ENCODE results near the gene TSSK1B.
"Not testable (repeated sequence)": the region's sequence is repeated elsewhere in the genome, so short reads cannot be mapped to it uniquely, and the experiment has no call there.

Gene TSSK1B, protein sequence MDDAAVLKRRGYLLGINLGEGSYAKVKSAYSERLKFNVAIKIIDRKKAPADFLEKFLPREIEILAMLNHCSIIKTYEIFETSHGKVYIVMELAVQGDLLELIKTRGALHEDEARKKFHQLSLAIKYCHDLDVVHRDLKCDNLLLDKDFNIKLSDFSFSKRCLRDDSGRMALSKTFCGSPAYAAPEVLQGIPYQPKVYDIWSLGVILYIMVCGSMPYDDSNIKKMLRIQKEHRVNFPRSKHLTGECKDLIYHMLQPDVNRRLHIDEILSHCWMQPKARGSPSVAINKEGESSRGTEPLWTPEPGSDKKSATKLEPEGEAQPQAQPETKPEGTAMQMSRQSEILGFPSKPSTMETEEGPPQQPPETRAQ

DNA sequence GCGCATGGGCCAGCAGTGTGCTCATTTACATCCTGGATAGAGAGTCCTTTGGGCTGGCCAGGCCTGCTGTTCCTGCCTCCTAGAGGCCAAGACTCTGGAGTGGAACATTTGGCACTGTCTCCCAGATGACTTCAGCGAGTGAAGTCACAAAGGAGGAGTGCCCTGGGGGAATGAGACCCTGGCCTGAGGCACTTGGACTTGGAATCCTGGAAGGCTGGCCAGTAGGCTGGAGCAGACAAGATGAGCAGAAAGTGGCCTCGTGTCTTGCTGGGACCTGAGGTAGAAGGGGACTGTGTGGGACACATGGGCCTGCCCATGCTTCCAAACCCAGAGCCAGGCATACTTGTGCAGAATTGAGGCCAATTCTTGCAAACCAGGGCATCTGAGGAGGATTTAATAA is at the start of gene TSSK1B:
Gene TSSK1B, minus strand, starts transcription at position 101 of the 400 bp plus-strand sequence. CDS start 150 bp downstream, outside the sequence.
- Histone ChIP-seq H3K4me1 (ENCODE audit: control insufficient read depth in 2 of 2, insufficient read depth in 2 of 2, low read length in 2 of 2) (no peaks in the 10 kb centered on the region), H3K9ac (ENCODE audit: low read depth in 1 of 2, low read length in 2 of 2) (no peak within 1 kb of the TSS), H3K36me3 (ENCODE audit: control insufficient read depth in 2 of 2, insufficient read depth in 2 of 2, low read length in 2 of 2) (no peaks in the 10 kb centered on the region), H3K9me3 (ENCODE audit: control insufficient read depth in 2 of 2, low read length in 2 of 2) (no peaks in the 10 kb centered on the region), H3K4me3 (ENCODE audit: low read length in 2 of 2) (no peak within 1 kb of the TSS), H3K27ac (ENCODE audit: low read depth in 2 of 2, low read length in 2 of 2) (no peak within 1 kb of the TSS), H3K27me3 (ENCODE audit: control insufficient read depth in 2 of 2, insufficient read depth in 2 of 2, low read length in 2 of 2) (no peaks in the 10 kb centered on the region)

DNA sequence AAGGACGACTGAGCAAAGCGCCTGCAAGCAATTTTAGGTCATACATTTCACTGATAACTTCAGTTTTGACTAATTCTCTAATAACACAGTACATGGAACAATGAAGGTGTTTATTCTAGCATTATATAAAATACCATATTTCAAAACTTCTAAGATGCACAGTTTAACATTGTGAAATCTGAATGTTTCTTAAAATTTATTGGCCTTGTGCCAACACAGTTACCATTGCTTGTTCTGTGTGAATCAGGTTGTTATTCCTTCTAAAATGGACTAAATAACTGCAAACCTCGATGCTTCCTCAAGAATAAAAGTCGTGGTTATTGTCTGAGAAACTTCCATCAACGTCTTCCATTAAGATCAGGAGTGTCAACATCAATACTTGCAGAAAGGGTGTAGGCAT is 45.5 kb upstream of the TSSK1B start:
- Histone ChIP-seq H3K9ac (ENCODE audit: low read depth in 1 of 2, low read length in 2 of 2) (no peak overlapping the region), H3K9me3 (ENCODE audit: control insufficient read depth in 2 of 2, low read length in 2 of 2) (no peaks in the 10 kb centered on the region), H3K4me3 (ENCODE audit: low read length in 2 of 2) (no peak overlapping the region), H3K4me1 (ENCODE audit: control insufficient read depth in 2 of 2, insufficient read depth in 2 of 2, low read length in 2 of 2) (no peaks in the 10 kb centered on the region), H3K27ac (ENCODE audit: low read depth in 2 of 2, low read length in 2 of 2) (no peak overlapping the region), H3K27me3 (ENCODE audit: control insufficient read depth in 2 of 2, insufficient read depth in 2 of 2, low read length in 2 of 2) (peaks cover 0 to 3% of the 10 kb centered on the region in 2 donors), H3K36me3 (ENCODE audit: control insufficient read depth in 2 of 2, insufficient read depth in 2 of 2, low read length in 2 of 2) (no peaks in the 10 kb centered on the region)

DNA sequence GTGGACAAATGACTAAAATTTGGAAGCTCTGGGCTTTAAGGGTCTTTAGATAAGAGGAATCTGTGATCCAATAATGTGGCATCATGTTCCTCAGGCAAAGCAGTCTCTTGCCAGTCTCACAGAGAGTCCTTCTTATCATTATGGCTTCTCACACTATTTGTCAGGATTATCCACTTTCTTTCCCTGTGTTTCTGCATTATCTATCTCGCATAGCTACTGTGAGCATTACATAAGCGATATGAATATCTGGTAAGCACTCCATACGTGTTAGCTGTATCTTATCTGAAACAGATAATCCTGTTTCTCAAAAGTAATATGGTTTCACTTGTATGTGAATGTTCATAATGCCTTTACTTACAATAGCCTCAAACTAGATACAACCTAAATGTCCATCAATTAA is 43.9 kb upstream of the TSSK1B start:
- Histone ChIP-seq H3K9me3 (ENCODE audit: control insufficient read depth in 2 of 2, low read length in 2 of 2) (no peaks in the 10 kb centered on the region), H3K4me3 (ENCODE audit: low read length in 2 of 2) (no peak overlapping the region), H3K4me1 (ENCODE audit: control insufficient read depth in 2 of 2, insufficient read depth in 2 of 2, low read length in 2 of 2) (no peaks in the 10 kb centered on the region), H3K9ac (ENCODE audit: low read depth in 1 of 2, low read length in 2 of 2) (no peak overlapping the region), H3K27me3 (ENCODE audit: control insufficient read depth in 2 of 2, insufficient read depth in 2 of 2, low read length in 2 of 2) (no peaks in the 10 kb centered on the region), H3K27ac (ENCODE audit: low read depth in 2 of 2, low read length in 2 of 2) (no peak overlapping the region), H3K36me3 (ENCODE audit: control insufficient read depth in 2 of 2, insufficient read depth in 2 of 2, low read length in 2 of 2) (no peaks in the 10 kb centered on the region)

DNA sequence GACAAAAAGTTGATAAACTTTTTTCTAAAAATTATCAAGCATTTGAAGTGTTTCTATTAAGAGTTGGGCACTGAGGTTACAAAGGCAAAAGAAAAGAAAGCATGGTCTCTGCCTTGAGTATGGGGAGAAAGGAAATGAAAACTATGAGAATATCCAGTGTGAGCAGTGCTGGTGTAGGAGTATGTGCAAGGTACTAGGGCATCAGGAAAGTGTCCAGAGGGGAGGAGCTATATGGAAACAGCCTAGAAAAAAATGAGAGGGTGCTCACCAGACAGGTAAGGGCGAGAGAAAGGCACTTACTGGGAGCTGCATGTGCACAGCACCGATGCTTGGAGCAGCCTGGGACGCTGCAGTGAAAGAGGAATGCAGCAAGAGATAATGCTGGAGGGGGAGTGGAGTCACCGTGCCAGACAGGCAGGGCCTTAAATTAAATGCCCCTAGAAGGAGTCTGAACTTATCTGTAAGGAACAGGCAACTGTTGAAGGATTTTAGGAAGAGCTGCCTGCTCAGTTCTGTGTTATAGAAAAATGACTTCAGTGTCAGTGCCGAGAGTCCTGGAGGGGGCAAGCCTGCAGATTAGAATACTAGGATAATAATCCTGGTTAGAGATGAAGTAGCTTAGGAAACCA is 39.4 kb upstream of the TSSK1B start:
- Histone ChIP-seq H3K4me1 (ENCODE audit: control insufficient read depth in 2 of 2, insufficient read depth in 2 of 2, low read length in 2 of 2) (no peaks in the 10 kb centered on the region), H3K27ac (ENCODE audit: low read depth in 2 of 2, low read length in 2 of 2) (no peak overlapping the region), H3K36me3 (ENCODE audit: control insufficient read depth in 2 of 2, insufficient read depth in 2 of 2, low read length in 2 of 2) (no peaks in the 10 kb centered on the region)

DNA sequence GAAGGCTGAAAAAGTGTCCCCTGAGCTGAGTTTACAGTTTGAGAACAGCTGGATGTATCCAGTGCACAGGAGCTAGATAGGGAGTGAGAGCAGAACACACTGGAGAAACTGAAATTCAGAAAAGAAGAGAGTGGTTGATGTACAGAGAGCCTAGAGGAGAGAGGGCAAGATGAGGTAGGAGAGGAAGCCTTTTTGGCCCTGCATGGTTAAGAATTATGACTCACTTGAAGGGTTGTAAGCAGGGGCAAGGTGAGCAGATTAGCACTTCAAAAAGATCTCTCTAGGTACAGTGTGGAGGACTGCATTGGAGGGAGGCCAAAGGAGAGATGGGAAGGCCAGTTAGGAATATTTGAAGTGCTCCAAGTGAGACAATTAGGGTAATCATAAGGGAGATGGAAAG is 28.2 kb upstream of the TSSK1B start:
- Histone ChIP-seq H3K27ac (ENCODE audit: low read depth in 2 of 2, low read length in 2 of 2) (no peak overlapping the region), H3K36me3 (ENCODE audit: control insufficient read depth in 2 of 2, insufficient read depth in 2 of 2, low read length in 2 of 2) (no peaks in the 10 kb centered on the region), H3K27me3 (ENCODE audit: control insufficient read depth in 2 of 2, insufficient read depth in 2 of 2, low read length in 2 of 2) (no peaks in the 10 kb centered on the region), H3K9me3 (ENCODE audit: control insufficient read depth in 2 of 2, low read length in 2 of 2) (no peaks in the 10 kb centered on the region), H3K4me3 (ENCODE audit: low read length in 2 of 2) (no peak overlapping the region), H3K9ac (ENCODE audit: low read depth in 1 of 2, low read length in 2 of 2) (no peak overlapping the region), H3K4me1 (ENCODE audit: control insufficient read depth in 2 of 2, insufficient read depth in 2 of 2, low read length in 2 of 2) (no peaks in the 10 kb centered on the region)

More for the DNA sequence above, 39.4 kb upstream of the TSSK1B start:
- Histone ChIP-seq H3K4me3 (ENCODE audit: low read length in 2 of 2) (no peak overlapping the region), H3K9me3 (ENCODE audit: control insufficient read depth in 2 of 2, low read length in 2 of 2) (no peaks in the 10 kb centered on the region), H3K9ac (ENCODE audit: low read depth in 1 of 2, low read length in 2 of 2) (no peak overlapping the region), H3K27me3 (ENCODE audit: control insufficient read depth in 2 of 2, insufficient read depth in 2 of 2, low read length in 2 of 2) (no peaks in the 10 kb centered on the region)

DNA sequence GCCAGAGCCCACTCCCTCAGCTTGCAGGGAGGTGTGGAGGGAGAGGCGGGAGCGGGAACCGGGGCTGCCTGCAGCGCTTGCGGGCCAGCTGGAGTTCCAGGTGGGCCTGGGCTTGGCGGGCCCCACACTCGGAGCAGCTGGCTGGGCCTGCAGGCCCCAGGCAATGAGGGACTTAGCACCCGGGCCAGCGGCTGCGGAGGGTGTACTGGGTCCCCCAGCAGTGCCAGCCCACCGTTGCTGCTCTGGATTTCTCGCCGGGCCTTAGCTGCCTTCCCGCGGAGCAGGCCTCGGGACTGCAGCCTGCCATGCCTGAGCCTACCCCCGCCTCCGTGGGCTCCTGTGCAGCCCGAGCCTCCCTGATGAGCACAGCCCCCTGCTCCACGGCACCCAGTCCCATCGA is 22.3 kb upstream of the TSSK1B start:
- not testable (repeated sequence) for H3K4me3 ChIP-seq (ENCODE audit: low read length in 2 of 2); H3K36me3 ChIP-seq (ENCODE audit: control insufficient read depth in 2 of 2, insufficient read depth in 2 of 2, low read length in 2 of 2); H3K4me1 ChIP-seq (ENCODE audit: control insufficient read depth in 2 of 2, insufficient read depth in 2 of 2, low read length in 2 of 2); H3K9ac ChIP-seq (ENCODE audit: low read depth in 1 of 2, low read length in 2 of 2); H3K9me3 ChIP-seq (ENCODE audit: control insufficient read depth in 2 of 2, low read length in 2 of 2); H3K27ac ChIP-seq (ENCODE audit: low read depth in 2 of 2, low read length in 2 of 2); H3K27me3 ChIP-seq (ENCODE audit: control insufficient read depth in 2 of 2, insufficient read depth in 2 of 2, low read length in 2 of 2)

DNA sequence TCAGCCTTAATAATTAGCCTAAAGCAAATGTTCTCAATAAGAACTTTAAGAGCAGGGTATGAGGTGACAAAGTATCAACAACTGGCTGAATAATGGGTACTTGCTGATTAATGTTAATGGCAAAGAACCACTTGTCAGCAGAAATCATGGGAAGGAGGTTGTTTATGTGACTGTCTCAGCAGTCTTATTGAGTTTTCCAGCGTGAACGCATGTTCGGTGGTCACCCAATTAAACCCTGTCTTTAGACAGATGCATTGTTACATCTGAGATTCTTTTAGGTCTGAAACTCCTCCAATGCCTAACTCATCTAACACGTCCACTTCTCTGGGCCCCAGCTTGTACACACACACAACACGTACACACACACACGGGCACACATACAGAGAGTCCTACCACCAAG is 18.2 kb upstream of the TSSK1B start:
- Histone ChIP-seq H3K36me3 (ENCODE audit: control insufficient read depth in 2 of 2, insufficient read depth in 2 of 2, low read length in 2 of 2) (no peaks in the 10 kb centered on the region), H3K9ac (ENCODE audit: low read depth in 1 of 2, low read length in 2 of 2) (no peak overlapping the region), H3K27me3 (ENCODE audit: control insufficient read depth in 2 of 2, insufficient read depth in 2 of 2, low read length in 2 of 2) (peaks cover 0 to 2% of the 10 kb centered on the region in 2 donors), H3K4me3 (ENCODE audit: low read length in 2 of 2) (no peak overlapping the region), H3K4me1 (ENCODE audit: control insufficient read depth in 2 of 2, insufficient read depth in 2 of 2, low read length in 2 of 2) (no peaks in the 10 kb centered on the region), H3K27ac (ENCODE audit: low read depth in 2 of 2, low read length in 2 of 2) (no peak overlapping the region), H3K9me3 (ENCODE audit: control insufficient read depth in 2 of 2, low read length in 2 of 2) (no peaks in the 10 kb centered on the region)

DNA sequence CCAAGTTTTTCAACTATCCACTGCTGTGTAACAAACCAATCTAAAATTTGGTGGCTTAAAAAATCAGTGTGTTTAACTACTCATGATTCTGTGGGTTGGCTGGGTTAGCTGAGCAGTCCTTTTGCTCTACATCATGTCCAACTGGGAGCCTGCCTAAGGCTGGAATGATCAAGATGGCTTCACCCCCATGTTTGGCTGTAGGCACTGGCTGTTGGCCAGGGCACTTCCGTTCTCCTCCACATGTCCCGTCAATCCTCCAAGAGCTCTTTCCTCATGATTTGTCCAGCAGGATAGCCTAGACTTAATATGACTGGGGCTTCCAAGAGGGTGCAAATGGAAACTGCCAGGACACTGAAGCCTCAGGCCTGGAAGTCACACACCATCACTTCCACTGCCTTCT is 17.0 kb upstream of the TSSK1B start:
- Histone ChIP-seq H3K9ac (ENCODE audit: low read depth in 1 of 2, low read length in 2 of 2) (no peak overlapping the region), H3K36me3 (ENCODE audit: control insufficient read depth in 2 of 2, insufficient read depth in 2 of 2, low read length in 2 of 2) (no peaks in the 10 kb centered on the region), H3K27ac (ENCODE audit: low read depth in 2 of 2, low read length in 2 of 2) (no peak overlapping the region), H3K9me3 (ENCODE audit: control insufficient read depth in 2 of 2, low read length in 2 of 2) (no peaks in the 10 kb centered on the region), H3K27me3 (ENCODE audit: control insufficient read depth in 2 of 2, insufficient read depth in 2 of 2, low read length in 2 of 2) (peaks cover 0 to 2% of the 10 kb centered on the region in 2 donors), H3K4me1 (ENCODE audit: control insufficient read depth in 2 of 2, insufficient read depth in 2 of 2, low read length in 2 of 2) (no peaks in the 10 kb centered on the region), H3K4me3 (ENCODE audit: low read length in 2 of 2) (no peak overlapping the region)

DNA sequence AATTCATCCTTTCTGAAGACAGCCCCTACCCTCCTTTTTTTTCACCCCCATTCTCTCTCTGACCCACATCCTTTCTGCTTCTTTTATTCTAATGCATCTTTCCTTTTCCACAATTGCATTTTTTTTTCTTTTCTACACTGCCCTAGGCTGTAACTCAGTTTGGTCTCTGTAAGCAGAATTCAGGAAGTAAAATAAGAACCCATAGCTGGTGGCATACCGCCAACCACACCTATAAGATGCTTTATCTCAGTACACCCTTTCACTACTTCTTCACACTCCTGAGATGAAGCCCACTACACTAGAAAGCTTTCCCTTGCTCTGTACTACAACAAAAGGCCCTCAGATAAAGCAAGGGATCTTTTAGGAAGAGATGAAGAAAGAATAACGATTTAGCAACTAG is 16.1 kb upstream of the TSSK1B start:
- Histone ChIP-seq H3K4me3 (ENCODE audit: low read length in 2 of 2) (no peak overlapping the region), H3K36me3 (ENCODE audit: control insufficient read depth in 2 of 2, insufficient read depth in 2 of 2, low read length in 2 of 2) (no peaks in the 10 kb centered on the region), H3K27ac (ENCODE audit: low read depth in 2 of 2, low read length in 2 of 2) (no peak overlapping the region), H3K9me3 (ENCODE audit: control insufficient read depth in 2 of 2, low read length in 2 of 2) (no peaks in the 10 kb centered on the region), H3K27me3 (ENCODE audit: control insufficient read depth in 2 of 2, insufficient read depth in 2 of 2, low read length in 2 of 2) (peaks cover 0 to 2% of the 10 kb centered on the region in 2 donors), H3K9ac (ENCODE audit: low read depth in 1 of 2, low read length in 2 of 2) (no peak overlapping the region), H3K4me1 (ENCODE audit: control insufficient read depth in 2 of 2, insufficient read depth in 2 of 2, low read length in 2 of 2) (no peaks in the 10 kb centered on the region)

DNA sequence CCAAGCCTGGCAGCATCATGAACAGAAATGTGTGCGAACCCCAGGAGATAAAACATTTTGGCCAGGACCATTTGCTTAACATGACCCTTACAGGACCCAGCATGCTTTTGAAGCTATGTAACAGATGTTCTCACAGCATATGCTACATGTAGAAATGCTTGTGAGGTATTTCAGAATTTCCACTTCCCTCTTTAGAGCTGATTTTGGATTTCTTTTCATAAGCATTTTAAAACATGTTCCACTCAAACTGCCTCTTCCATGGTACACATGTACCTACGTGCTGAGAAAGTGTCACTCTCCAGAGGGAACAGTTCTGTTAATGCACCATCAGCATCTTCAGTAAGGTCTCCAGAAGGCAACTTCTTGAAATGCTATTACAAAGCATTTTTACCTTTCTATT is 15.7 kb upstream of the TSSK1B start:
- no peak overlapping the region for H3K9ac ChIP-seq (ENCODE audit: low read depth in 1 of 2, low read length in 2 of 2)
- H3K36me3 ChIP-seq (ENCODE audit: control insufficient read depth in 2 of 2, insufficient read depth in 2 of 2, low read length in 2 of 2), result no peaks in the 10 kb centered on the region
- no peak overlapping the region for H3K27ac ChIP-seq (ENCODE audit: low read depth in 2 of 2, low read length in 2 of 2)
- peaks cover 0 to 2% of the 10 kb centered on the region in 2 donors for H3K27me3 ChIP-seq (ENCODE audit: control insufficient read depth in 2 of 2, insufficient read depth in 2 of 2, low read length in 2 of 2)
- H3K4me3 ChIP-seq (ENCODE audit: low read length in 2 of 2), result no peak overlapping the region
- H3K4me1 ChIP-seq (ENCODE audit: control insufficient read depth in 2 of 2, insufficient read depth in 2 of 2, low read length in 2 of 2), result no peaks in the 10 kb centered on the region
- H3K9me3 ChIP-seq (ENCODE audit: control insufficient read depth in 2 of 2, low read length in 2 of 2), result no peaks in the 10 kb centered on the region

All from mucosa of rectum (tissue), 2 donors.